Trophoblast cell (in vitro differentiated cells and primary cell): ENCODE measurements around the gene TBC1D8.

ENCODE experiments used
- DNase-seq, 2 donors: peaks; one replicate each; pipeline ENCODE4 v3.0.0-alpha.2; 2016
- H2AFZ ChIP-seq: 2 replicates; pipeline ENCODE4 v1.6.1; 2013; ENCODE audit warnings: low read length, moderate library complexity, mild to moderate bottlenecking; ENCODE audit not compliant: insufficient read depth, poor library complexity
- H2AK5ac ChIP-seq: 2 replicates; pipeline ENCODE4 v1.6.1; 2013; ENCODE audit warnings: mild to moderate bottlenecking, low read length
- H2BK120ac ChIP-seq: 2 replicates; pipeline ENCODE4 v1.6.1; 2013; ENCODE audit warnings: low read length, mild to moderate bottlenecking, moderate library complexity; ENCODE audit not compliant: insufficient read depth, poor library complexity
- H2BK12ac ChIP-seq: 2 replicates; pipeline ENCODE4 v1.6.1; 2013; ENCODE audit warnings: mild to moderate bottlenecking, low read length, moderate library complexity
- H2BK5ac ChIP-seq: 2 replicates; pipeline ENCODE4 v1.6.1; 2013; ENCODE audit warnings: low read length, low read depth, moderate library complexity, mild to moderate bottlenecking; ENCODE audit not compliant: poor library complexity
- H3K14ac ChIP-seq: 2 replicates; pipeline ENCODE4 v1.6.1; 2013; ENCODE audit warnings: mild to moderate bottlenecking, low read length
- H3K18ac ChIP-seq: 2 replicates; pipeline ENCODE4 v1.6.1; 2013; ENCODE audit warnings: mild to moderate bottlenecking, low read length
- H3K23ac ChIP-seq: 2 replicates; pipeline ENCODE4 v1.6.1; 2013; ENCODE audit warnings: low read length
- H3K27ac ChIP-seq: 2 replicates; pipeline ENCODE4 v1.5.1; 2013; ENCODE audit warnings: low read depth, mild to moderate bottlenecking, inconsistent platforms, low read length, moderate library complexity
- H3K27me3 ChIP-seq: 2 replicates; pipeline ENCODE4 v1.6.1; 2013; ENCODE audit warnings: inconsistent platforms, mild to moderate bottlenecking, low read length, moderate library complexity; ENCODE audit not compliant: insufficient read depth
- H3K36me3 ChIP-seq, 2 experiments: 1 replicate in 1 of 2; 2 replicates in 1 of 2; pipeline ENCODE4 v1.6.1; 2013; ENCODE audit warnings: low read length in 2 of 2, mild to moderate bottlenecking in 2 of 2, moderate library complexity in 1 of 2; ENCODE audit not compliant: insufficient read depth in 2 of 2, control insufficient read depth in 1 of 2
- H3K4ac ChIP-seq: 2 replicates; pipeline ENCODE4 v1.6.1; 2013; ENCODE audit warnings: low read depth, mild to moderate bottlenecking, low read length, moderate library complexity
- H3K4me1 ChIP-seq, 2 experiments: 1 replicate in 1 of 2; 2 replicates in 1 of 2; pipeline ENCODE4 v1.6.1; 2013; ENCODE audit warnings: low read length in 2 of 2, mild to moderate bottlenecking in 2 of 2, moderate library complexity in 1 of 2; ENCODE audit not compliant: insufficient read depth in 2 of 2, control insufficient read depth in 1 of 2
- H3K4me2 ChIP-seq: 2 replicates; pipeline ENCODE4 v1.6.1; 2013; ENCODE audit warnings: inconsistent platforms, mild to moderate bottlenecking, low read length, moderate library complexity
- H3K4me3 ChIP-seq: 2 replicates; pipeline ENCODE4 v1.5.1; 2013; ENCODE audit warnings: mild to moderate bottlenecking, low read depth, low read length, inconsistent platforms
- H3K79me1 ChIP-seq: one replicate; pipeline ENCODE4 v1.6.1; 2013; ENCODE audit warnings: low read length
- H3K79me2 ChIP-seq: 2 replicates; pipeline ENCODE4 v1.6.1; 2013; ENCODE audit warnings: low read length, mild to moderate bottlenecking; ENCODE audit not compliant: control insufficient read depth, insufficient read depth, poor library complexity
- H3K9ac ChIP-seq: 2 replicates; pipeline ENCODE4 v1.6.1; 2013; ENCODE audit warnings: mild to moderate bottlenecking, low read length
- H3K9me3 ChIP-seq: 2 replicates; pipeline ENCODE4 v1.6.1; 2013; ENCODE audit warnings: low read depth, mild to moderate bottlenecking, control low read depth, inconsistent platforms, low read length; ENCODE audit not compliant: insufficient read depth
- H4K12ac ChIP-seq: 2 replicates; pipeline ENCODE4 v1.6.1; 2013; ENCODE audit warnings: low read depth, mild to moderate bottlenecking, low read length, moderate library complexity
- H4K8ac ChIP-seq: 2 replicates; pipeline ENCODE4 v1.6.1; 2013; ENCODE audit warnings: low read depth, mild to moderate bottlenecking, low read length, moderate library complexity
- H4K91ac ChIP-seq: one replicate; pipeline ENCODE4 v1.6.1; 2013; ENCODE audit warnings: low read depth, mild to moderate bottlenecking, low read length, moderate library complexity
- WGBS: extraction: QIAGEN DNeasy Blood & Tissue Kit; methylation state at CpG from one replicate; pipeline ENCODE4 v1.1.7; 2013; ENCODE audit warnings: missing lambda C conversion rate; ENCODE audit not compliant: insufficient read length, insufficient coverage; ENCODE audit errors: extremely low coverage; 5-methylcytosine and 5-hydroxymethylcytosine counted together

Gene TBC1D8

DNA sequence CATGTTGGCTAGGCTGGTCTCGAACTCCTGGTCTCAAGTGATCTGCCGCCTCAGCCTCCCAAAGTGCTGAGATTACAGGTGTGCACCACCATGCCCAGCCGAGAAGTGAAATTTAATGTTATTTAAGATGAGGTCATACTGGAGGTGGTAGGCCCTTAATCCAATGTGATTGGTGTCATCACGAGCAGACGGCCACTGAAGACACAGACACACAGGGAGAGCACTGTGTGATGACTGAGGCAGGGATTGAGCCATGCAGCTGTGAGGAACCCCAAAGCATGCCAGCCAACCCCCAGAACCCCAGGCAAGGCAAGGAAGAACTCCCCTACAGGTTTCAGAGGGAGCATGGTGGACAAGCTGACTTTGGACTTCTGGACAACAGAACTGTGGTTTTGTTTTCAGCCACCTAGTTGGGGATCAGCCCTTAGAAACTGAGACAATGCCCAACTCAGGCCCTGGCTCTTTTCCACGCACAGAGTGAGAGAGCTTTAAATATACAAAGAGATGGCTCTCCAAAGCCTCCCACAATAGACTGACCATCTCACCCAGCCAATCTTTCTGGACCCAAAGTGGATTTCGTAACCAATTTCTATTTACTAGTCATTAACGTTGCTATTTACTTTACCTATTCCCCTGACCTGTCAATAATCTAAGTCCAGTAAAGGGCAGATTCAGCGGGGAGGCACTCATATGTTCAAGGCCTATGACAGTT is 34.2 kb downstream of the TBC1D8 start:
- no peak for DNase-seq
- H3K9ac ChIP-seq: no peak overlapping the region
- H3K18ac ChIP-seq: no peak overlapping the region
- no peak overlapping the region for H3K14ac ChIP-seq
- no peak overlapping the region for H2BK12ac ChIP-seq
- no CpG with 5 or more reads among the region's 9 CpGs for WGBS
- H2AK5ac ChIP-seq: peak overlapping the region; percentile 26
- H3K4me2 ChIP-seq: no peak overlapping the region
- H4K12ac ChIP-seq: no peak overlapping the region
- H3K27ac ChIP-seq: no peak overlapping the region
- H3K4me3 ChIP-seq: no peak overlapping the region
- H3K36me3 ChIP-seq: no peaks in the 10 kb centered on the region
- H3K79me2 ChIP-seq: peaks cover 2% of the 10 kb centered on the region
- H2BK120ac ChIP-seq: no peak overlapping the region
- no peaks in the 10 kb centered on the region for H3K27me3 ChIP-seq
- no peak overlapping the region for H4K91ac ChIP-seq
- no peaks in the 10 kb centered on the region for H3K9me3 ChIP-seq
- H3K4ac ChIP-seq: no peak overlapping the region
- H3K4me1 ChIP-seq: peaks cover 19 to 29% of the 10 kb centered on the region in 2 experiments
- H2AFZ ChIP-seq: peak overlapping the region; percentile 10
- peaks cover 8% of the 10 kb centered on the region for H3K79me1 ChIP-seq
- H2BK5ac ChIP-seq: no peak overlapping the region
- no peak overlapping the region for H4K8ac ChIP-seq
- H3K23ac ChIP-seq: no peak overlapping the region

GRCh38 chr2:101116348-101116747 is 34.8 kb downstream of the TBC1D8 start:
- H4K12ac ChIP-seq: no peak overlapping the region
- no peak overlapping the region for H2BK5ac ChIP-seq
- H2AFZ ChIP-seq: no peak overlapping the region
- H3K4me1 ChIP-seq: peaks cover 20 to 32% of the 10 kb centered on the region in 2 experiments
- H3K14ac ChIP-seq: no peak overlapping the region
- H3K9me3 ChIP-seq: no peaks in the 10 kb centered on the region
- no peak overlapping the region for H3K9ac ChIP-seq
- no peak overlapping the region for H3K18ac ChIP-seq
- no peak overlapping the region for H4K91ac ChIP-seq
- H3K4me3 ChIP-seq: no peak overlapping the region
- H3K27ac ChIP-seq: no peak overlapping the region
- peaks cover 8% of the 10 kb centered on the region for H3K79me1 ChIP-seq
- H3K79me2 ChIP-seq: peaks cover 2% of the 10 kb centered on the region
- H3K4me2 ChIP-seq: no peak overlapping the region
- H3K4ac ChIP-seq: no peak overlapping the region
- no peak overlapping the region for H2AK5ac ChIP-seq
- no peak overlapping the region for H3K23ac ChIP-seq
- H2BK120ac ChIP-seq: peak overlapping the region; percentile 36
- no peaks in the 10 kb centered on the region for H3K27me3 ChIP-seq
- no peaks in the 10 kb centered on the region for H3K36me3 ChIP-seq
- no peak for DNase-seq
- peak overlapping the region; percentile 45 for H2BK12ac ChIP-seq
- no peak overlapping the region for H4K8ac ChIP-seq
- WGBS: no CpG with 5 or more reads among the region's 4 CpGs

DNA sequence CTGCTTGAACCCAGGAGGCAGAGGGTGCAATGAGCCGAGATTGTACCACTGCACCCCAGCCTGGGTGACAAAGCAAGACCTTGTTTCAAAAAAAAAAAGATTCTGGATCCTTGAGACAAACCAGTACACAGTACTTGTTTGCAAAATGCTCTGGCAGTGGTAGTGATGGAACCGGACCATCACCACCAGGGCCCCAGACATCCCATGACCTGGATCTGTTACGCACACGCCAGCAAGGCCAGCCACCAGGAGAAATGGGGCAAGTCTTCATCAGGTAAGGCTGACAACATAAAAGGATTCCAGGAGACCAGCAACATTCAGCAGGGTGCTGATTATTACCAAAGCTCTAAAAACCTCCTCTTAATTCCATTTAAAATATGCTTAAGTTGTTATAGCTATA is 35.5 kb downstream of the TBC1D8 start:
- no peaks in the 10 kb centered on the region for H3K36me3 ChIP-seq
- peaks cover 2% of the 10 kb centered on the region for H3K79me2 ChIP-seq
- no peak overlapping the region for H3K9ac ChIP-seq
- no peak overlapping the region for H2AFZ ChIP-seq
- H2BK12ac ChIP-seq: no peak overlapping the region
- no peak overlapping the region for H2BK120ac ChIP-seq
- H3K4me3 ChIP-seq: no peak overlapping the region
- no peak overlapping the region for H2BK5ac ChIP-seq
- H3K4me2 ChIP-seq: no peak overlapping the region
- no peak overlapping the region for H4K12ac ChIP-seq
- no CpG with 5 or more reads among the region's 4 CpGs for WGBS
- no peak overlapping the region for H3K23ac ChIP-seq
- no peaks in the 10 kb centered on the region for H3K27me3 ChIP-seq
- peaks cover 8% of the 10 kb centered on the region for H3K79me1 ChIP-seq
- no peak overlapping the region for H2AK5ac ChIP-seq
- H3K18ac ChIP-seq: no peak overlapping the region
- no peak overlapping the region for H3K27ac ChIP-seq
- H4K91ac ChIP-seq: no peak overlapping the region
- no peak for DNase-seq
- peaks cover 20 to 34% of the 10 kb centered on the region in 2 experiments for H3K4me1 ChIP-seq
- H3K9me3 ChIP-seq: no peaks in the 10 kb centered on the region
- no peak overlapping the region for H3K14ac ChIP-seq
- no peak overlapping the region for H3K4ac ChIP-seq
- no peak overlapping the region for H4K8ac ChIP-seq

GRCh38 chr2:101114815-101115214 is 36.4 kb downstream of the TBC1D8 start:
- no peak for DNase-seq

More at GRCh38 chr2:101114815-101115214, 36.4 kb downstream of the TBC1D8 start:
- Histone ChIP-seq H3K27me3 (no peaks in the 10 kb centered on the region), H3K79me2 (peaks cover 2% of the 10 kb centered on the region), H3K9ac (no peak overlapping the region), H4K12ac (no peak overlapping the region), H2AFZ (no peak overlapping the region), H3K4ac (no peak overlapping the region), H4K8ac (no peak overlapping the region), H3K23ac (no peak overlapping the region), H3K36me3 (no peaks in the 10 kb centered on the region), H3K4me1 (peaks cover 15 to 26% of the 10 kb centered on the region in 2 experiments), H3K14ac (peak overlapping the region; percentile 48), H3K4me3 (no peak overlapping the region), H3K9me3 (no peaks in the 10 kb centered on the region), H3K4me2 (no peak overlapping the region), H2AK5ac (peak overlapping the region; percentile 50), H2BK12ac (peak overlapping the region; percentile 33), H2BK5ac (peak overlapping the region; percentile 52), H3K27ac (no peak overlapping the region), H4K91ac (peak overlapping the region; percentile 57), H3K79me1 (peaks cover 8% of the 10 kb centered on the region), H3K18ac (peak overlapping the region; percentile 46), H2BK120ac (no peak overlapping the region)
- no CpG with 5 or more reads among the region's 6 CpGs for WGBS
